DOHH2 (cell line): ENCODE measurements around the gene PDZRN4.
A peak's percentile ranks its signal among the peaks of the same experiment; 100 is the strongest.
"Not testable (repeated sequence)": the region's sequence is repeated elsewhere in the genome, so short reads cannot be mapped to it uniquely, and the experiment has no call there.

Experiments used
- H3F3A ChIP-seq: fragments of 200-600 bp; sonication (generic), shearing (Covaris generic); 2 replicates; pipeline ENCODE4 v1.6.0; 2016; ENCODE audit warnings: antibody characterized with exemption, mild to moderate bottlenecking; ENCODE audit not compliant: control insufficient read depth, insufficient read depth
- H3K27ac ChIP-seq: fragments of 200-600 bp; sonication (generic); 2 replicates; pipeline ENCODE4 v1.5.1; 2014; ENCODE audit warnings: low read depth, mild to moderate bottlenecking, low read length, moderate library complexity
- H3K27me3 ChIP-seq: fragments of 200-600 bp; sonication (generic); 2 replicates; pipeline ENCODE4 v1.6.1; 2014; ENCODE audit warnings: mild to moderate bottlenecking, low read length, mixed read lengths; ENCODE audit not compliant: control insufficient read depth
- H3K36me3 ChIP-seq: fragments of 200-600 bp; sonication (generic); 2 replicates; pipeline ENCODE4 v1.6.1; 2014; ENCODE audit warnings: mild to moderate bottlenecking, low read length, moderate library complexity, mixed read lengths; ENCODE audit not compliant: control insufficient read depth
- H3K4me1 ChIP-seq: fragments of 200-600 bp; sonication (generic); 2 replicates; pipeline ENCODE4 v1.6.1; 2014; ENCODE audit warnings: mild to moderate bottlenecking, low read length, mixed read lengths; ENCODE audit not compliant: control insufficient read depth
- H3K4me2 ChIP-seq: fragments of 200-600 bp; sonication (generic); 2 replicates; pipeline ENCODE4 v1.6.0; 2014; ENCODE audit warnings: mild to moderate bottlenecking, low read length, moderate library complexity
- H3K4me3 ChIP-seq: fragments of 200-600 bp; sonication (generic); 2 replicates; pipeline ENCODE4 v1.5.1; 2014; ENCODE audit warnings: mild to moderate bottlenecking, low read length, mixed read lengths
- H3K79me2 ChIP-seq: fragments of 200-600 bp; sonication (generic); 2 replicates; pipeline ENCODE4 v1.6.1; 2014; ENCODE audit warnings: mild to moderate bottlenecking, low read length, mixed read lengths; ENCODE audit not compliant: control insufficient read depth
- H3K9me2 ChIP-seq: fragments of 200-600 bp; sonication (generic); replicated peaks from 2 replicates; pipeline ENCODE4 v1.6.1; 2014; ENCODE audit warnings: mild to moderate bottlenecking, low read length, mixed read lengths; ENCODE audit not compliant: control insufficient read depth
- H3K9me3 ChIP-seq: fragments of 200-600 bp; sonication (generic); 2 replicates; pipeline ENCODE4 v1.6.1; 2014; ENCODE audit warnings: antibody characterized with exemption, low read length, mixed read lengths; ENCODE audit not compliant: control insufficient read depth, insufficient read depth
- H4K20me1 ChIP-seq: fragments of 200-600 bp; sonication (generic); 2 replicates; pipeline ENCODE4 v1.6.0; 2014; ENCODE audit warnings: low read depth, mild to moderate bottlenecking, antibody characterized with exemption, low read length, moderate library complexity; ENCODE audit not compliant: control insufficient read depth, insufficient read depth
- CTCF ChIP-seq: fragments of 200-600 bp; sonication (generic); IDR thresholded peaks from one replicate; pipeline ENCODE4 v1.5.1; 2014; ENCODE audit warnings: antibody characterized with exemption, mild to moderate bottlenecking, low read depth, low read length; ENCODE audit not compliant: poor library complexity, severe bottlenecking
- EZH2phosphoT487 ChIP-seq: fragments of 200-600 bp; sonication (generic); IDR thresholded peaks from 2 replicates; pipeline ENCODE4 v1.6.1; 2017; ENCODE audit warnings: borderline replicate concordance, mild to moderate bottlenecking, antibody characterized with exemption, low read length, moderate library complexity, mixed read lengths

Gene PDZRN4

GRCh38 chr12:41188841-41189394 is 798 bp downstream of the PDZRN4 start:
- H3K27me3 ChIP-seq, result no peaks in the 10 kb centered on the region
- H3K4me2 ChIP-seq, result no peak overlapping the region
- H3K4me3 ChIP-seq, result no peak overlapping the region
- no peak overlapping the region for H3K27ac ChIP-seq
- no peaks in the 10 kb centered on the region for H3K9me2 ChIP-seq
- no peaks in the 10 kb centered on the region for H4K20me1 ChIP-seq
- H3F3A ChIP-seq, result no peaks in the 10 kb centered on the region
- H3K4me1 ChIP-seq, result no peaks in the 10 kb centered on the region
- no peaks in the 10 kb centered on the region for H3K36me3 ChIP-seq
- no peaks in the 10 kb centered on the region for H3K79me2 ChIP-seq
- H3K9me3 ChIP-seq, result no peaks in the 10 kb centered on the region
- TF ChIP-seq CTCF, result no peak
- TF ChIP-seq EZH2phosphoT487, result no peak

- H3K79me2 ChIP-seq, result no peaks in the 10 kb centered on the region
- no peaks in the 10 kb centered on the region for H3F3A ChIP-seq
- H3K9me2 ChIP-seq, result no peaks in the 10 kb centered on the region
- no peak overlapping the region for H3K27ac ChIP-seq
- no peak overlapping the region for H3K4me3 ChIP-seq
- H3K36me3 ChIP-seq, result no peaks in the 10 kb centered on the region
- H3K4me2 ChIP-seq, result no peak overlapping the region
- no peaks in the 10 kb centered on the region for H3K27me3 ChIP-seq
- H3K4me1 ChIP-seq, result no peaks in the 10 kb centered on the region
- H4K20me1 ChIP-seq, result no peaks in the 10 kb centered on the region
- no peaks in the 10 kb centered on the region for H3K9me3 ChIP-seq
- TF ChIP-seq EZH2phosphoT487 (no peak), CTCF (peak; percentile 0)
These were observed 1.5 kb downstream of the PDZRN4 start for GRCh38 chr12:41189395-41190251.

- peak; percentile 22 for TF ChIP-seq CTCF
- no peak for TF ChIP-seq EZH2phosphoT487
- no peaks in the 10 kb centered on the region for H3K36me3 ChIP-seq
- H4K20me1 ChIP-seq, result no peaks in the 10 kb centered on the region
- H3K4me3 ChIP-seq, result no peak overlapping the region
- H3K4me1 ChIP-seq, result no peaks in the 10 kb centered on the region
- H3K79me2 ChIP-seq, result no peaks in the 10 kb centered on the region
- no peak overlapping the region for H3K4me2 ChIP-seq
- H3K27ac ChIP-seq, result no peak overlapping the region
- H3K9me2 ChIP-seq, result no peaks in the 10 kb centered on the region
- H3F3A ChIP-seq, result no peaks in the 10 kb centered on the region
- H3K27me3 ChIP-seq, result no peaks in the 10 kb centered on the region
- H3K9me3 ChIP-seq, result no peaks in the 10 kb centered on the region
These were observed 2.2 kb downstream of the PDZRN4 start for GRCh38 chr12:41190338-41190737.

- not testable (repeated sequence) for H4K20me1 ChIP-seq, H3K9me3 ChIP-seq, H3K4me1 ChIP-seq, H3K4me2 ChIP-seq, H3K27ac ChIP-seq, H3K36me3 ChIP-seq, H3K79me2 ChIP-seq, H3F3A ChIP-seq, H3K9me2 ChIP-seq, H3K4me3 ChIP-seq, H3K27me3 ChIP-seq
These were observed 3.4 kb downstream of the PDZRN4 start for GRCh38 chr12:41191549-41191948.
